ENCODE results near the gene EML4.

The EML4 gene

GRCh38 chr2:42218712-42219111 lies 49.6 kb downstream of the EML4 start:
- in situ Hi-C loops (cut with HindIII; ENCODE audit: low sequenced_read_pairs): no loop called here

DNA sequence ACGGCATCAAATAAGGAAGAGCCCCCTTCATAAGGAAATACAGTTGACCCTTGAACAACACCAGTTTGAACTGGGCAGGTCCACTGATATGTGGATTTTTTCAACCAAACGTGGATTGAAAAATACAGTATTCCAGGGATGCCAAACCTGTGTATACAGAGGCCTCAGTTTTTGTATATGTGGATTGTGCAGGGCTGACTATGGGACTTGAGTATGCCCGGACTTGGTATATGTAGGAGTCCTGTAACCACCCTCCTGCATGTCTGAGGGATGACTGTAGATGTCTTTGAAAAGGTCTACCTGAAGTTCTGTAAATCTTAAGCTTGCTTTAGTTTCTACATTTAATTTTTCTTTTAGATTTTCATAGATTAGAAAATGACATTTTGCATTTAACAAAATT lies 50.0 kb downstream of the EML4 start:
- in situ Hi-C loops (cut with HindIII; ENCODE audit: low sequenced_read_pairs): no loop called here

GRCh38 chr2:42220566-42220965 lies 51.4 kb downstream of the EML4 start:
- in situ Hi-C loops (cut with HindIII; ENCODE audit: low sequenced_read_pairs): no loop called here

- in situ Hi-C loops (cut with HindIII; ENCODE audit: low sequenced_read_pairs): no loop called here
Observed at GRCh38 chr2:42223067-42223854, 54.1 kb downstream of the EML4 start.

DNA sequence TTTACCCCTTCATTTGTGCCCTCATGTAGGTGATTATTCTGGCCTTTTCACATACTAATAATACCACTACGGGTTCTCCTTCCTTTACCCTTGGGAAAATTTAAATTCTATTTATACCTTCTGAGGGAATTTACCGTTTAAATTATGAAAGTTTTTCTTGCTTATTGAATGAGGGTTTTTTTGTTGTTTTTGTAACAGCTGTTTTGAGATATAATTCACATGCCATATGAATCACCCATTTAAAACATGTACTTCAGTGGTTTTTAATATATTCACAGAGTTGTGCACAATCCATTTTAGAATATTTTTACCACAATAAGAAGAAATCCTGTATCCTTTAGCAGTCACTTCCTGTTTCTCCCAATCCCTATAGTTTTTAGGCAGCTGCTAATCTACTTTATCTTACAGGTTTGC lies 54.7 kb downstream of the EML4 start:
- in situ Hi-C loops (cut with HindIII; ENCODE audit: low sequenced_read_pairs): no loop called here

GRCh38 chr2:42224422-42225067 lies 55.4 kb downstream of the EML4 start:
- in situ Hi-C loops (cut with HindIII; ENCODE audit: low sequenced_read_pairs): no loop called here

- in situ Hi-C loops (cut with HindIII; ENCODE audit: low sequenced_read_pairs): no loop called here
Observed at GRCh38 chr2:42225573-42225972, 56.4 kb downstream of the EML4 start.

GRCh38 chr2:42227491-42227890 lies 58.3 kb downstream of the EML4 start:
- in situ Hi-C loops (cut with HindIII; ENCODE audit: low sequenced_read_pairs): no loop called here

- in situ Hi-C loops (cut with HindIII; ENCODE audit: low sequenced_read_pairs): no loop called here
Observed at GRCh38 chr2:42228101-42228500, 58.9 kb downstream of the EML4 start.

- in situ Hi-C loops (cut with HindIII; ENCODE audit: low sequenced_read_pairs): no loop called here
Observed at GRCh38 chr2:42229949-42230348, 60.8 kb downstream of the EML4 start.

- in situ Hi-C loops (cut with HindIII; ENCODE audit: low sequenced_read_pairs): no loop called here
Observed at GRCh38 chr2:42230891-42231290, 61.7 kb downstream of the EML4 start.

- in situ Hi-C loops (cut with HindIII; ENCODE audit: low sequenced_read_pairs): no loop called here
Observed at GRCh38 chr2:42232024-42232423, 62.9 kb downstream of the EML4 start.

- in situ Hi-C loops (cut with HindIII; ENCODE audit: low sequenced_read_pairs): no loop called here
Observed at GRCh38 chr2:42233976-42234441, 64.9 kb downstream of the EML4 start.

DNA sequence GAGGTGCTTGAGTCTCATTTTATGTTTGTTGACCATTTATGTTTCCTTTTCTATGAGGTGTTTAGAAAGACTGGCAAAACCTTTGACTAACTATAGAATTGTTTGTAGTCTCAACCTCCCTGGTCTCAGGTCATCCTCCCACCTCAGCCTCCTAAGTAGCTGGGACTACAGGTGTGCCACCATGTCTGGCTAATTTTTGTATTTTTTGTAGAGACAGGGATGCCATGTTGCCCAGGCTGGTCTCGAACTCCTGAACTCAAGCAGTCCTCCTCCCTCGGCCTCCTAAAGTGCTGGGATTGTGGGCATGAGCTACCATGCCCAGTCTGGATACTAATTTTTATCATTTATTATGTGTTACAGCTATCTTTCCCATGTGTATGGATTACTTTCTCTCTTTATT lies 67.8 kb downstream of the EML4 start:
- in situ Hi-C loops (cut with HindIII; ENCODE audit: low sequenced_read_pairs): no loop called here

GRCh38 chr2:42238644-42239288 lies 69.6 kb downstream of the EML4 start:
- in situ Hi-C loops (cut with HindIII; ENCODE audit: low sequenced_read_pairs): no loop called here

GRCh38 chr2:42239289-42239661 lies 70.1 kb downstream of the EML4 start:
- in situ Hi-C loops (cut with HindIII; ENCODE audit: low sequenced_read_pairs): no loop called here

DNA sequence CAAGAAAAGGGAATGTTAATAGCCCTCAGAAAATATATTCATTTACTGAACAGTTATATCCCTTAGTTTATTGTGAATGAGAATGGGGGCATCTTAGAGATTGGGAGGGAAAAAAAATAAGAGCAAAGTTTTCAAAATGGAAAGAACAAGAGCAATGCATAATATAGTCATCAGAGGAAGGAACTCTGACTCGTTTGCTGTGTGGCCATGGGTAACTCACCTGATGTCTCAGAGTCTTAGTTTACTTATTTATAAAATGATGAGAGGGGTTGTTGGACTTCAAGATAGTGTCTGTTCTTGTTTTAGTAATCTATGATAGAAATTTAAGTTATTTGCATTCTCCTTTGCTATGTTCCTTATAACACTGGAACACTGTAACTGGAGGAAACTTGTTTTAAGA lies 70.7 kb downstream of the EML4 start:
- in situ Hi-C loops (cut with HindIII; ENCODE audit: low sequenced_read_pairs): no loop called here

GRCh38 chr2:42241517-42241916 lies 72.4 kb downstream of the EML4 start:
- in situ Hi-C loops (cut with HindIII; ENCODE audit: low sequenced_read_pairs): no loop called here

DNA sequence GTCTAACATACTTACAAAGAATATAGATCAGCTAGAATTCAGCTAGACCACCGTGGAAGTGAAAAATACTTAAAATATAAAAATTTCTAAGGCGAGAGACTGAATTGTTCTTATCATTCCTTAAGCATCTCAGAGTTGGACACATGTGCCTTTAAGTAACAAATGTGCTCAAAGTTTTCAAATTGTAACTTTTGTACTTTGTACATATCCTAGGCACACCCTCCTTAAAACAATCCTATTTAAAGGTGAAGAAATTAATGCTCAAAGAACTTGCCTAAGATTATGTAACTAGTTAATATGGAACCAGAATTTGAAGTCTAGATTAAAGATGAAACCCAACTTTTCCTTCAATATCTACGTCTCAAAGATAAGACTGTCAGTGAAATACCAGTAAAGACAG lies 74.1 kb downstream of the EML4 start:
- in situ Hi-C loops (cut with HindIII; ENCODE audit: low sequenced_read_pairs): no loop called here

GRCh38 chr2:42244520-42244919 lies 75.4 kb downstream of the EML4 start:
- in situ Hi-C loops (cut with HindIII; ENCODE audit: low sequenced_read_pairs): no loop called here

DNA sequence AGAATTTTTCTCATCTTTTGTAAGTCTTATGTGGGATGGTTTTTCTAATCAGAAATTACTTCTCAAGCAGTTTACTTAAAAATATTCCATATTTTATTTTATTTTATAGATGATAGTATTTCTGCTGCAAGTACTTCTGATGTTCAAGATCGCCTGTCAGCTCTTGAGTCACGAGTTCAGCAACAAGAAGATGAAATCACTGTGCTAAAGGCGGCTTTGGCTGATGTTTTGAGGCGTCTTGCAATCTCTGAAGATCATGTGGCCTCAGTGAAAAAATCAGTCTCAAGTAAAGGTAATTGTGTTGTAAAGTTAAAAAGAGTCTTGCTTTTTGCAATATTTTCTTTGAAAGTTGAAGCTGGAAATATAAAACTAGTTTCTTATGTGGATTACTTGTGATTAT lies 76.2 kb downstream of the EML4 start:
- in situ Hi-C loops (cut with HindIII; ENCODE audit: low sequenced_read_pairs): no loop called here

DNA sequence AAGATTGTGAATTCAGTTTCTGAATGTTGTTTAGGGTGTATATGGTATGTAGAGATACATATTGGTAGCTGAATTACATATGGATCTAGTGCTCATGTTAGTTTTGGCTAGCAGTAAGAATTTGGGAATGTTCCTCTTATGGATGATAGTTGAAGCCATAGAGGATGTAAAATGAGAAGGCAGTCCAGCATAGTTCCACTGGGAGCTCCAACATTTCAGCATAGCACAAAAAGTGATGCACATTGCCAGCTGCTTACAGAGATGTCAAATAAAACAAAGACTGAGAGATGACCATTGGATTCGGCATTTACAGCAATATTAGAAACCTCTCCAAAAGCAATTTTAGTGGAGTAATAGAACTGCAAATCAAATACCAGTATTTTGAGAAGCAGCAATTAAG lies 77.4 kb downstream of the EML4 start:
- in situ Hi-C loops (cut with HindIII; ENCODE audit: low sequenced_read_pairs): no loop called here

Measured in DLD1 (cell line).